HG02840 (cell line): Measurements from ENCODE around the gene GOSR2.
"Not testable (repeated sequence)": the region's sequence is repeated elsewhere in the genome, so short reads cannot be mapped to it uniquely, and the experiment has no call there.

Experiments used
- ATAC-seq: cut with Tn5 transposase; IDR thresholded peaks from one replicate; pipeline ENCODE4 v1.9.1; 2021; ENCODE audit warnings: mild to moderate bottlenecking, moderate library complexity, moderate number of reproducible peaks; ENCODE audit not compliant: unreplicated experiment, low FRiP score

Gene GOSR2

DNA sequence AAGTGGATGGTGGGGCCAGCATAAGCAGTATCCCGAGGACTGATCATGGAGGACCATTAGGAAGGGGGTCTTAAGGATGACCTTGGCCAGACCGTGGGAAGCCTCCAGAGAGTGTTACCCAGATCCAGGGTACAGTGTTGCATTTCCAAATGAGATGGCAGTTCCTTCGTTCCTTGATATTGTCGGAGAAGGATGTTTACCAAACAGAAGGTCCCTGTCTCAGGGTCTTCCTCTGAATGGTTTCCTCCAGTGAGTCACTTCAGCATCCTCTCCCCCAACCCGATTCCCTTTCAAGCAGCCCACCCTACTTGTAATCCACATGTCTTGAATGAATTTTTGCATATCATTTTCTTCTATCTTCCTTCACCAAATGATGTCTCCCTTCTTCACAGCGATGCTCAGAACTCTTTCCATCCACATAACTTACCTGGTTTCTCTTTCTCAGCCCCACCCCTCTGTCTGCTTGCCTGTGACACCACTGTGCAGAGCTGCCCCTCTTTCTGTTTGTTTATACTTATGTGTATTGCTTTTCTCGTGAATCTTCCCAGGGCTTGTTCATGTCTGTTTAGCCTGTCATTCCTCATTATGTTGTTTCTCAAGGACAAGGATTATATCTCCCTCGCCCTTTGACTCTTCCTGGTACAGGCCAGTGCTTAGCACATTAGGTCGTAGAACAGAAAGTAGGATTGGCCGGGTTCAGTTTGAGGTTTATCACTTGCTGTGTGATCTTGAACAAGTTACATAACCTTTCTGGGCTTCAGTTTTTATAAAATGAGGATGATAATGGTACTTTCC lies 5.7 kb downstream of the GOSR2 start:
- no peak for ATAC-seq

DNA sequence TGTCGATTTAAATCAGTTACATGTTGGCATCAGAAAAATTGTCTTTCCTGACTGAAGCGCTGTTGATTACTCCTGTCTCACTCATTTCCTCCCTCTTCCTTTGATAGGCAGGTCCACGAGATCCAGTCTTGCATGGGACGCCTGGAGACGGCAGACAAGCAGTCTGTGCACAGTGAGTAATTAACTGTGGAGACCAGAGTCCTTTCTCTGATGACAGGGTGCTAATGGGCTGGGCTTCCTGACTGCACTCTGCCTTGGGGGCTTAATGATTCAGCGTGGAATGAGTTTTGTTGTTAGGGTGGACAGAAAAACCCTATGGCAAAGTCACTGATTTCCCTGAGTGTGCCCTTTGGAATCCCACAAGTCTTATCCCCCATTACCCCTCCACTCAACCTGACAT lies 6.5 kb downstream of the GOSR2 start:
- no peak for ATAC-seq

DNA sequence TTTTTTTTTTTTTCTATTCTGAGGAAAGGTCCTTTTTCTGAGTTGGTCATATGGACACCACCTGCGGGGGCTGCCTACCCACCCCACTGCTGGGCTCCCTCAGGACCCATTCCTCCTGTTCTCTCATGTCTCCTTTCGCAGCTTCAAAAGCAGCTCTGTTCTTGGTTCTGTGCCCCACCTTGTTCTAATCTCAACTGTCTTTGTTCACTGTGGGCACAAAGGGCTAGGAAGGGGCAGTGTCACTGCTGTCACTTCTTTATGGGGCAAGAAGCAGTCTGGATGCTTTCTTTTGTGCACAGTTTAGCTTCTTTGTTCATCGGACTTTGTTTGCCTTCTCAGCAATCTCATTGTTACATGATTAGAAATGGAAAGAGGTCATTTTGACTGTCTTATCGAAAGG lies 7.1 kb downstream of the GOSR2 start:
- no peak for ATAC-seq

- no peak for ATAC-seq
Observed at GRCh38 chr17:46931596-46931995, 8.6 kb downstream of the GOSR2 start.

GRCh38 chr17:46935658-46936266 lies 12.8 kb downstream of the GOSR2 start:
- no peak for ATAC-seq

GRCh38 chr17:46940692-46941404 lies 17.9 kb downstream of the GOSR2 start:
- peak; percentile 64 for ATAC-seq

DNA sequence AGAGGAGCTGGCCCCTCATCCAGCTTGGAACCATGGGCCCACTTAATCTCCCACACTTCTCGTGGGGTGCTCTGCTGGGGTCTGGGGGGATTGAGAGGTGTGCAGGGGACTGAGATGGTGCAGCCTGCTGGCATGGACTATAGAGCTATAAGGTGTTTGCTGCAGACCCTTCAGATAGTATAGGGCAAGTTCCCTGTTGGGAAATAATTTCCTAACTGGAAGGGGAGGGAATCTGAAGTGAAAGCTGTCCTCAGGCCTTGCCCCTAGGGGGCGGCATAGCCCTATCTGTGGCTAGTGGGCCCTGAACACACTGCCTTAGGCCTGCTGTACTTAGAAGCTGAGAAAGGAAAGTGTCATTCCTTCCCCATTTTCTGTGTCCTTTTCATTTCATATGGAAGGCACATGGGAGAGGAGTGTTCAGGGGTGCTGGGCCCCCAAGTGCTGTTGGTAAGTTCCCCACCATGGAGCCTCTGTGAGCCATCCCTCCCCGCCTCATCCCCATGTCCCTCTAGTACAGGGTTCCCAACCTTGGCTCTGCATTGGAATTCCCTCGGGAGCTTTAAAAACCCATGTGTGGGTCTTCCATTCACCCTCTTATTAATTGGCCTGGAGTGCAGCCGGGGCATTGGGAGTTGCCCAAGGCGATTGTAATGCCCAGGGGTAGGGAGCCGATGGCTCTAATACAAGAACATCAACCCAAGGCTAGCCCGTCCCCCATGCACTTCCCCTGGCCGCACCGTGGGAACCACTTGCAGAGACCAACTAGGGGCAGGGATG lies 19.7 kb downstream of the GOSR2 start:
- ATAC-seq: no peak

DNA sequence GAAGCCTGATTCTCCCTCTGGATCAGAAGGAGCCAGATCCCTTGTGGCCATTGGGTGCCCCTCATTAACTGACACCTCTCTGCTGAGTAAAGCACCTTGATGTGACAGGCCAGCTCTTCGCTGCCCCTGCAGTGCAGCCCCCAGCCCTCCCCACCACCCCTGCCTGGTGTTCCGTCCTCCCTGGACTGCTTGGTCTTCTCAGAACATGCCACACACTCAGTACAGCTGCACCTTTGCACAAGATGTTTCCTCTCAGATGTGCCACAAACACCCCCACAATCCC lies 20.2 kb downstream of the GOSR2 start:
- ATAC-seq: no peak

DNA sequence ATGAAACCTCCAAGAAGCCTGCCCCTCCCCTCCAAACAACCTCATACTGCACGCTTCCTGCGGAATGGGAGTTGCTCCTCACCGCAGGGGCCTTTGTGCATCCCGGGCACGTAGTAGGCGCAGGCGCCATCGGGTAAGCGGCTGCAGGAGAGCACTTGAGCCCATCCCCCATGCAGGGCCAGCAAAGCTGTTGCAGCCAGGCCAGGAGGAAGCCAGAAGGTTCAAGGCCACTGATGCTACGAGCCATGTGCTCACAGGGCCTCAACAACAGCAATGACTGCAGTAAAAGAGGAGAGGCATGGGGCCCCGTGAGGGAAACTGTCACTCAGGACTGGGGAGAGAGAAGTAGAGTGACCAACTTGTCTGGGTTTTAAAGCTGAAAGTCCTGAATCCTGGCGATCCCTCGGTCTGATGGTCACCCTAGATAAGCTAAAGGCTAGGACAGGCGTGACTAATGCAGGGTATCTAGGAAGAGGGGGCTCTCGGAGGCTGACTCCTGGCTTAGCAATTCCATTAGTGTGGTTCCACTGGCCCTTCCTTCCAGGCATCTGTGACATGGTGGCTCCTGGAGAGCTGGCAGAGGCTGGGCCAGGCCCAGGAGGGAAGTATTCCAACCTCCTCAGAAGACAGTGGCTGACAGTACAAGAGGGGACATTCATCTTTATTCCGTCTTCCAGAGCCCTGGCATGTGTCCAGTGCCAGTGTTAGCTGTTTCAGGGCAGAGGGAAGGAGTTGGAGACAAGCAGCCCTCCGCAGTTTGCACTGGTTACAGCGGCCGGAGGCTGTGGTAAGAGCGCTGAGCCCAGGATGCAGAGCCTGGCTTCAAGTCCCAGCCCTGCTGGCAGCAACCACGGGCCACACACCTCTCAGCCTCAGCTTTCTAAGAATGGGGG lies 20.8 kb downstream of the GOSR2 start:
- ATAC-seq: no peak

DNA sequence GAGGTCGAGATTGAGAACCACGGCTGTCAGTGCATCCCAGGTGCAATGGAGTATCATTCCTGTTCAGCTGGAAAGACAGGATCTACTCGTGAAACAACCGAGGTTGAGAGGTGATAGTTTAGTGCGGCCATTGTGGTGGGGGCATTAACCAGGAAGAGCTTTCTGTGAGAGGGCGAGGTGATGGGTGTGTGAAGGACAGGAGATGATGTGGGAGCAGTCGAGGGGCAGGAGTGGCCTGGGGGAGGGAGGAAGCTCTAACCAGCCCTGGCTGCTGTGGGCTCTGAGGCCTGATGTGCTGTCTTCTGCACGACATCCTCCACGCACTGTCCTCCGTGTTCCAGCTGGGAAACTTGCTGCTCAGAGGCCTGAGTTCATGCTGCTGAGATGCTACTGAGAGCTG lies 22.0 kb downstream of the GOSR2 start:
- ATAC-seq: no peak

- no peak for ATAC-seq
Observed at GRCh38 chr17:46947216-46947615, 24.3 kb downstream of the GOSR2 start.

GRCh38 chr17:46948544-46948943 lies 25.6 kb downstream of the GOSR2 start:
- no peak for ATAC-seq

- no peak for ATAC-seq
Observed at GRCh38 chr17:46949291-46950174, 26.6 kb downstream of the GOSR2 start.

- ATAC-seq: no peak
Observed at GRCh38 chr17:46950342-46950996, 27.5 kb downstream of the GOSR2 start.

DNA sequence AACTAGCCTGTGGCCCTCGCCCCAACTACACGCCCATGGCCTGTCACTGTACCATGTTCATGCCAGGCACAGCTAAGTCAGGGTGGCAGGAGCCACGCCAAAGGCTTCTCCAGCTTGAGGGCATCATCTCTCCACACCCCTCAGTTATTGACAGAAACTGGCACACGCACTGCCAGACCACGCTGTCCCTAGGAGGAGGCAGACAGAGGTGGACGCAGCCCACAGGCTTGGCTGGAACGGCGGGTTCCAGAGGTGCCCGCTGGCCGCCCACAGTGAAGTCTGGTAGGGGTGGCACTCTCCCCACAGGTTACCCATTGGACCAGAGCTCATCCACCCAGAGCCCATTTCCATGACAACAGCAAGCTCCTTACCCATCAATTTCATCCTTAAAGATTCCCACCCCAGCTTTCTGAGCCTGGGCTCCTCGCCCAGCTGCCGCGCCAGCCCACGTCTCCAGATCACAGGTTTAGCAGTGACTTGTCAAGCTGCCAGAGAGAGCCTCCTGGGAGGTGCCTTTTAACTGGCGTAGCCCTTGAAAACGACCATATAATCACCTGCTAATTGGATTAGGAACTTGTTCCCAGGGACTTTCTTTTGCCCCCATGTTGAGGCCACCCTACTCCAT lies 28.1 kb downstream of the GOSR2 start:
- ATAC-seq: no peak

DNA sequence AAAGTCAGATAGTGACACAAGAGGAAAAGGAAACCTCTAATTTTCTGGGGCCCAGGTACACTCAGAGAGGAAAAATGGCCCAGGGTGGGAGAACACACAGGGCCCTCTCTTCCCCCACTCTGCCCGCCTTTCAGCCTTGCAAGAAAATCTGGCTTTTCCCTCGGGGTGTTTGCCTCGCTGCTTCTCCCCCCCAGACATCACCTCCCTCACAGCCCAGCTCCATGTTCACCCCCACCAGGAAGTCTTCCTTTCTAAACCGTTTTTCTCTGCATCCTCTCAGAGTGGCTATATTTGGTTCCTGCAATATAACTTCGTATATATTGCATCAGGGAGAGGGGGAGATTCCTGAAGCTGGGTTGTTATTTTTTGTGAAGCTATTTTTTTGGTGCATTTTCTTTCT lies 28.7 kb downstream of the GOSR2 start:
- ATAC-seq: no peak

- ATAC-seq: no peak
Observed at GRCh38 chr17:46952115-46952514, 29.2 kb downstream of the GOSR2 start.

DNA sequence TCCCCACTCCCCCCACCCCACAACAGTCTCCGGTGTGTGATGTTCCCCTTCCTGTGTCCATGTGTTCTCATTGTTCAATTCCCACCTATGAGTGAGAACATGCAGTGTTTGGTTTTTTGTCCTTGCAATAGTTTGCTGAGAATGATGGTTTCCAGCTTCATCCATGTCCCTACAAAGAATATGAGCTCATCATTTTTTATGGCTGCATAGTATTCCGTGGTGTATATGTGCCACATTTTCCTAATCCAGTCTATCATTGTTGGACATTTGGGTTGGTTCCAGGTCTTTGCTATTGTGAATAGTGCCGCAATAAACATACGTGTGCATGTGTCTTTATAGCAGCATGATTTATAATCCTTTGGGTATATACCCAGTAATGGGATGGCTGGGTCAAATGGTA lies 30.2 kb downstream of the GOSR2 start:
- not testable (repeated sequence) for ATAC-seq
